ENCODE measurements around the gene CNOT1. TPM values are rescaled to one million over a fixed set of nuclear protein-coding genes. Genes with fewer than 3 reads are reported as not detected.
A peak's percentile ranks its signal among the peaks of the same experiment; 100 is the strongest.

CNOT1 gene
- total RNA-seq, result 100 to 1,000 TPM; 137 to 166 TPM
- polyA plus RNA-seq (ENCODE audit: insufficient read length in 6 of 6), result 100 to 1,000 TPM; 166 to 209 (median 191) TPM
- long read RNA-seq, donor 1, transcript CNOT1-221 (4 exons, 493 nt), result major isoform, 12 of 43 reads
- long read RNA-seq, donor 1, partial matches to known transcripts, result 27 of 43 reads
- long read RNA-seq, donor 1, other reads (novel, unspliced or antisense), result 0 of 43 reads
- long read RNA-seq, donor 2, transcript CNOT1-221 (4 exons, 493 nt), result major isoform, 7 of 26 reads
- long read RNA-seq, donor 2, partial matches to known transcripts, result 12 of 26 reads
- long read RNA-seq, donor 2, other reads (novel, unspliced or antisense), result 0 of 26 reads
- long read RNA-seq, donor 3, full-length matches to known transcripts, result 5 of 10 reads
- long read RNA-seq, donor 3, partial matches to known transcripts, result 5 of 10 reads
- long read RNA-seq, donor 3, other reads (novel, unspliced or antisense), result 0 of 10 reads
- long read RNA-seq, donor 4, partial matches to known transcripts, result 1 of 1 reads
- long read RNA-seq, donor 4, other reads (novel, unspliced or antisense), result 0 of 1 reads
- long read RNA-seq, donor 5, full-length matches to known transcripts, result 11 of 17 reads
- long read RNA-seq, donor 5, partial matches to known transcripts, result 6 of 17 reads
- long read RNA-seq, donor 5, other reads (novel, unspliced or antisense), result 0 of 17 reads
- long read RNA-seq, donor 6, full-length matches to known transcripts, result 9 of 24 reads
- long read RNA-seq, donor 6, partial matches to known transcripts, result 15 of 24 reads
- long read RNA-seq, donor 6, other reads (novel, unspliced or antisense), result 0 of 24 reads
- long read RNA-seq, donor 7, full-length matches to known transcripts, result 2 of 7 reads
- long read RNA-seq, donor 7, partial matches to known transcripts, result 5 of 7 reads
- long read RNA-seq, donor 7, other reads (novel, unspliced or antisense), result 0 of 7 reads
- long read RNA-seq, donor 8, full-length matches to known transcripts, result 5 of 15 reads
- long read RNA-seq, donor 8, partial matches to known transcripts, result 10 of 15 reads
- long read RNA-seq, donor 8, other reads (novel, unspliced or antisense), result 0 of 15 reads
- long read RNA-seq, donor 9, result 0 reads
- long read RNA-seq, donor 10, partial matches to known transcripts, result 2 of 10 reads
- long read RNA-seq, donor 10, other reads (novel, unspliced or antisense), result 4 of 10 reads
- long read RNA-seq, donor 11, result 0 reads
- long read RNA-seq, donor 12, partial matches to known transcripts, result 12 of 15 reads
- long read RNA-seq, donor 12, other reads (novel, unspliced or antisense), result 0 of 15 reads

GRCh38 chr16:58629733-58630640 is at the start of gene CNOT1:
TSS of gene CNOT1 (minus strand) at chr16:58629826. CDS start at chr16:58599337, 30,489 bp downstream.
- ATAC-seq (peak; percentile 92), DNase-seq (peak; percentile 96 to 99 (median 98))
- Histone ChIP-seq H3K27me3 (no peaks in the 10 kb centered on the region), H3K36me3 (peaks cover 0 to 8% of the 10 kb centered on the region in 2 donors), H3K4me3 (peak within 1 kb of the TSS; percentile 95 to 97), H3K9me3 (no peaks in the 10 kb centered on the region), H3K4me1 (peaks cover 9 to 29% of the 10 kb centered on the region in 2 donors), H3K27ac (peak within 1 kb of the TSS; percentile 97 to 98)
- TF ChIP-seq CTCF (IDR thresholded peaks at IDR 0.05), result no peak
- intact Hi-C loops (cut with DNase I), result no loop called here

- Histone ChIP-seq H3K9me3 (no peaks in the 10 kb centered on the region), H3K4me3 (no peak overlapping the region), H3K27me3 (no peaks in the 10 kb centered on the region), H3K4me1 (peaks cover 0 to 12% of the 10 kb centered on the region in 2 donors), H3K36me3 (peaks cover 0 to 65% of the 10 kb centered on the region in 2 donors), H3K27ac (no peak overlapping the region)
- no peak for DNase-seq
- TF ChIP-seq CTCF (IDR thresholded peaks at IDR 0.05), result no peak
- ATAC-seq, result no peak
- intact Hi-C loops (cut with DNase I), result no loop called here
Measured at GRCh38 chr16:58678716-58679115, 49.1 kb upstream of the CNOT1 start.

- peaks cover 0 to 8% of the 10 kb centered on the region in 2 donors for H3K4me1 ChIP-seq
- no peak overlapping the region for H3K4me3 ChIP-seq
- ATAC-seq (no peak), DNase-seq (no peak)
- no peak overlapping the region for H3K27ac ChIP-seq
- H3K9me3 ChIP-seq, result no peaks in the 10 kb centered on the region
- TF ChIP-seq CTCF (IDR thresholded peaks at IDR 0.05), result no peak
- intact Hi-C loops (cut with DNase I), result no loop called here
- peaks cover 0 to 70% of the 10 kb centered on the region in 2 donors for H3K36me3 ChIP-seq
- H3K27me3 ChIP-seq, result no peaks in the 10 kb centered on the region
Measured at GRCh38 chr16:58678269-58678668, 48.6 kb upstream of the CNOT1 start.

- intact Hi-C loops (cut with DNase I), result no loop called here
- ATAC-seq, result no peak
Measured at GRCh38 chr16:58670946-58671583, 41.4 kb upstream of the CNOT1 start.

More at GRCh38 chr16:58670946-58671583, 41.4 kb upstream of the CNOT1 start:
- DNase-seq, result no peak
- H3K4me1 ChIP-seq, result no peaks in the 10 kb centered on the region
- no peak overlapping the region for H3K4me3 ChIP-seq
- H3K27ac ChIP-seq, result no peak overlapping the region
- no peak for TF ChIP-seq CTCF (IDR thresholded peaks at IDR 0.05)
- no peaks in the 10 kb centered on the region for H3K27me3 ChIP-seq
- no peaks in the 10 kb centered on the region for H3K9me3 ChIP-seq
- H3K36me3 ChIP-seq, result peaks cover 0 to 89% of the 10 kb centered on the region in 2 donors

All from left lung (tissue), 14 donors.